Measurements from ENCODE around the gene FRMD4A. TPM values are rescaled to one million over a fixed set of nuclear protein-coding genes. Genes with fewer than 3 reads are reported as not detected.

FRMD4A gene
- total and polyA plus RNA-seq, 2 experiments from 2014 or later = 5.4 to 10.3 TPM

GRCh38 chr10:13822490-13822889, 508.2 kb downstream of the FRMD4A start:
- H3K4me2 ChIP-seq = no peak overlapping the region
- WGBS (ENCODE audit: low lambda C conversion rate, missing lambda C conversion rate) = 89% methylated on average over 3 of the region's 3 CpGs
- no peaks in the 10 kb centered on the region for H4K20me1 ChIP-seq (ENCODE audit: insufficient read depth, poor library complexity, severe bottlenecking)
- H3K9me2 ChIP-seq (replicated peaks; ENCODE audit: insufficient read depth) = no peaks in the 10 kb centered on the region
- no peaks in the 10 kb centered on the region for H3K36me3 ChIP-seq (replicated peaks; ENCODE audit: insufficient read depth, low read depth)
- H3K27me3 ChIP-seq = peaks cover 7% of the 10 kb centered on the region
- no peaks in the 10 kb centered on the region for H3K9me3 ChIP-seq (ENCODE audit: low read depth)
- no peak overlapping the region for H3K4me3 ChIP-seq
- peaks cover under 1% of the 10 kb centered on the region for H3K4me1 ChIP-seq (ENCODE audit: insufficient read depth)
- H3K27ac ChIP-seq = no peak overlapping the region
- no peak for DNase-seq (ENCODE audit: low spot score)
- no peak overlapping the region for H2AFZ ChIP-seq
- TF ChIP-seq EZH2 (IDR thresholded peaks at IDR 0.05; ENCODE audit: borderline replicate concordance) = no peak
- no peak for TF ChIP-seq EZH2phosphoT487 (IDR thresholded peaks at IDR 0.05; ENCODE audit: low read depth, severe bottlenecking, unreplicated experiment)
- TF ChIP-seq CTCF (IDR thresholded peaks at IDR 0.05; ENCODE audit: poor library complexity) = no peak
- H3K79me2 ChIP-seq = no peaks in the 10 kb centered on the region

- DNase-seq (ENCODE audit: low spot score) = no peak
- no peaks in the 10 kb centered on the region for H3K79me2 ChIP-seq
- no peaks in the 10 kb centered on the region for H3K36me3 ChIP-seq (replicated peaks; ENCODE audit: insufficient read depth, low read depth)
- no peaks in the 10 kb centered on the region for H3K9me2 ChIP-seq (replicated peaks; ENCODE audit: insufficient read depth)
- no peaks in the 10 kb centered on the region for H3K9me3 ChIP-seq (ENCODE audit: low read depth)
- no peak for TF ChIP-seq EZH2 (IDR thresholded peaks at IDR 0.05; ENCODE audit: borderline replicate concordance)
- TF ChIP-seq CTCF (IDR thresholded peaks at IDR 0.05; ENCODE audit: poor library complexity) = no peak
- TF ChIP-seq EZH2phosphoT487 (IDR thresholded peaks at IDR 0.05; ENCODE audit: low read depth, severe bottlenecking, unreplicated experiment) = no peak
- no peak overlapping the region for H3K4me2 ChIP-seq
- no peak overlapping the region for H2AFZ ChIP-seq
- WGBS (ENCODE audit: low lambda C conversion rate, missing lambda C conversion rate) = 78% methylated on average over 9 of the region's 9 CpGs
- no peak overlapping the region for H3K4me3 ChIP-seq
- no peaks in the 10 kb centered on the region for H4K20me1 ChIP-seq (ENCODE audit: insufficient read depth, poor library complexity, severe bottlenecking)
- no peak overlapping the region for H3K27ac ChIP-seq
- no peaks in the 10 kb centered on the region for H3K4me1 ChIP-seq (ENCODE audit: insufficient read depth)
- H3K27me3 ChIP-seq = peaks cover 7% of the 10 kb centered on the region
These were observed 509.8 kb downstream of the FRMD4A start for GRCh38 chr10:13820964-13821337.

GRCh38 chr10:13820119-13820963, 510.4 kb downstream of the FRMD4A start:
- Histone ChIP-seq H3K4me1 (ENCODE audit: insufficient read depth) (no peaks in the 10 kb centered on the region), H3K9me3 (ENCODE audit: low read depth) (no peaks in the 10 kb centered on the region), H3K4me2 (no peak overlapping the region), H3K27ac (no peak overlapping the region), H3K27me3 (peaks cover 7% of the 10 kb centered on the region), H3K79me2 (no peaks in the 10 kb centered on the region), H2AFZ (no peak overlapping the region), H4K20me1 (ENCODE audit: insufficient read depth, poor library complexity, severe bottlenecking) (no peaks in the 10 kb centered on the region), H3K4me3 (no peak overlapping the region), H3K9me2 (replicated peaks; ENCODE audit: insufficient read depth) (no peaks in the 10 kb centered on the region), H3K36me3 (replicated peaks; ENCODE audit: insufficient read depth, low read depth) (no peaks in the 10 kb centered on the region)
- WGBS (ENCODE audit: low lambda C conversion rate, missing lambda C conversion rate) = 92% methylated on average over 19 of the region's 19 CpGs
- TF ChIP-seq EZH2 (IDR thresholded peaks at IDR 0.05; ENCODE audit: borderline replicate concordance) (no peak), EZH2phosphoT487 (IDR thresholded peaks at IDR 0.05; ENCODE audit: low read depth, severe bottlenecking, unreplicated experiment) (no peak), CTCF (IDR thresholded peaks at IDR 0.05; ENCODE audit: poor library complexity) (no peak)
- no peak for DNase-seq (ENCODE audit: low spot score)

Data from hepatocyte (in vitro differentiated cells).